Astrocyte (in vitro differentiated cells and primary cell): ENCODE measurements around the gene TARBP2. TPM values are rescaled to one million over a fixed set of nuclear protein-coding genes. Genes with fewer than 3 reads are reported as not detected.
A peak's percentile ranks its signal among the peaks of the same experiment; 100 is the strongest.

Source experiments
- DNase-seq: peaks from one replicate; pipeline ENCODE4 v3.0.0-alpha.2; 2010; ENCODE audit warnings: low read depth
- FAIRE-seq: peaks from 2 replicates; lab custom pipeline; 2011; peaks lifted over from hg19 to GRCh38; lab: Jason Lieb, UNC
- H2AFZ ChIP-seq: 2 replicates; pipeline ENCODE4 v1.6.0; 2012; ENCODE audit warnings: low read depth, low read length, inconsistent platforms
- H3K27ac ChIP-seq: 2 replicates; pipeline ENCODE4 v1.5.1; 2011; ENCODE audit warnings: low read depth, low read length, inconsistent platforms
- H3K27me3 ChIP-seq: 2 replicates; pipeline ENCODE4 v1.6.0; 2011; ENCODE audit warnings: low read length, inconsistent platforms; ENCODE audit not compliant: insufficient read depth
- H3K36me3 ChIP-seq: 2 replicates; pipeline ENCODE4 v1.5.1; 2011; ENCODE audit warnings: low read length, inconsistent platforms; ENCODE audit not compliant: insufficient read depth
- H3K4me1 ChIP-seq: 2 replicates; pipeline ENCODE4 v1.5.1; 2011; ENCODE audit warnings: low read length, inconsistent platforms; ENCODE audit not compliant: insufficient read depth
- H3K4me2 ChIP-seq: 2 replicates; pipeline ENCODE4 v1.6.0; 2012; ENCODE audit warnings: low read length, inconsistent platforms
- H3K4me3 ChIP-seq: 2 replicates; pipeline ENCODE4 v1.5.1; 2011; ENCODE audit warnings: low read depth, mild to moderate bottlenecking, low read length, inconsistent platforms; ENCODE audit not compliant: insufficient read depth
- H3K79me2 ChIP-seq: 2 replicates; pipeline ENCODE4 v1.6.0; 2012; ENCODE audit warnings: mild to moderate bottlenecking, low read length, inconsistent platforms; ENCODE audit not compliant: insufficient read depth
- H3K9ac ChIP-seq: 2 replicates; pipeline ENCODE4 v1.6.0; 2012; ENCODE audit warnings: mild to moderate bottlenecking, low read length, inconsistent platforms
- H3K9me3 ChIP-seq: 2 replicates; pipeline ENCODE4 v1.5.1; 2012; ENCODE audit warnings: low read depth, mild to moderate bottlenecking, low read length, inconsistent platforms; ENCODE audit not compliant: insufficient read depth
- H4K20me1 ChIP-seq: 2 replicates; pipeline ENCODE4 v1.6.0; 2012; ENCODE audit warnings: low read length, inconsistent platforms; ENCODE audit not compliant: insufficient read depth
- H3K27ac Mint-ChIP-seq: one replicate; pipeline ENCODE4 v1.8.0; 2021; ENCODE audit warnings: mild to moderate bottlenecking, mixed read lengths; ENCODE audit not compliant: unreplicated experiment
- H3K27me3 Mint-ChIP-seq: one replicate; pipeline ENCODE4 v1.8.0; 2021; ENCODE audit warnings: low read depth, mixed read lengths; ENCODE audit not compliant: unreplicated experiment
- H3K36me3 Mint-ChIP-seq: one replicate; pipeline ENCODE4 v1.8.0; 2021; ENCODE audit warnings: low read depth, mixed read lengths; ENCODE audit not compliant: unreplicated experiment
- H3K4me1 Mint-ChIP-seq: one replicate; pipeline ENCODE4 v1.8.0; 2021; ENCODE audit warnings: low read depth, mixed read lengths; ENCODE audit not compliant: unreplicated experiment
- H3K4me3 Mint-ChIP-seq: one replicate; pipeline ENCODE4 v1.8.0; 2021; ENCODE audit warnings: mild to moderate bottlenecking, moderate library complexity, mixed read lengths; ENCODE audit not compliant: unreplicated experiment
- H3K9me3 Mint-ChIP-seq: one replicate; pipeline ENCODE4 v1.8.0; 2021; ENCODE audit warnings: mild to moderate bottlenecking, mixed read lengths; ENCODE audit not compliant: unreplicated experiment
- CTCF ChIP-seq: IDR thresholded peaks from 2 replicates; pipeline ENCODE4 v1.5.1; 2011; ENCODE audit warnings: low read depth, mild to moderate bottlenecking, inconsistent platforms, low read length, moderate library complexity; ENCODE audit not compliant: insufficient read depth
- EZH2 ChIP-seq: IDR thresholded peaks from 2 replicates; pipeline ENCODE4 v1.6.1; 2012; ENCODE audit warnings: mild to moderate bottlenecking, low read length, inconsistent platforms; ENCODE audit not compliant: insufficient read depth
- total RNA-seq: library from RNA; stranded (reverse); gene quantifications from 2 replicates; pipeline ENCODE4 v1.2.1, GENCODE V29; 2021

TARBP2 gene
- total RNA-seq, 1 donor from 2014 or later: 51.1 TPM

GRCh38 chr12:53463802-53464560 lies 37.1 kb upstream of the TARBP2 start:
- H3K79me2 ChIP-seq: peaks cover 98% of the 10 kb centered on the region
- H3K27ac Mint-ChIP-seq: peak overlapping the region; percentile 6

GRCh38 chr12:53464685-53465418 lies 36.2 kb upstream of the TARBP2 start:
- peak overlapping the region; percentile 59 for H3K27ac Mint-ChIP-seq
- H3K9me3 Mint-ChIP-seq: no peaks in the 10 kb centered on the region
- TF ChIP-seq EZH2 (no peak), CTCF (no peak)
- peaks cover 95% of the 10 kb centered on the region for H3K36me3 ChIP-seq
- peak overlapping the region; percentile 14 for H3K9ac ChIP-seq
- H3K4me2 ChIP-seq: no peak overlapping the region
- H3K27me3 Mint-ChIP-seq: no peaks in the 10 kb centered on the region
- H3K4me1 Mint-ChIP-seq: peaks cover 52% of the 10 kb centered on the region
- H3K36me3 Mint-ChIP-seq: peaks cover 41% of the 10 kb centered on the region
- no peak for FAIRE-seq
- H3K4me1 ChIP-seq: no peaks in the 10 kb centered on the region
- H3K4me3 ChIP-seq: no peak overlapping the region
- DNase-seq: no peak
- no peaks in the 10 kb centered on the region for H3K9me3 ChIP-seq
- peaks cover 98% of the 10 kb centered on the region for H4K20me1 ChIP-seq
- H3K4me3 Mint-ChIP-seq: peak overlapping the region; percentile 40
- H3K79me2 ChIP-seq: peaks cover 97% of the 10 kb centered on the region
- no peaks in the 10 kb centered on the region for H3K27me3 ChIP-seq
- H3K27ac ChIP-seq: no peak overlapping the region
- H2AFZ ChIP-seq: no peak overlapping the region

More at GRCh38 chr12:53463802-53464560, 37.1 kb upstream of the TARBP2 start:
- no peaks in the 10 kb centered on the region for H3K4me1 ChIP-seq
- no peak overlapping the region for H3K4me3 ChIP-seq
- peaks cover 55% of the 10 kb centered on the region for H3K4me1 Mint-ChIP-seq
- no peaks in the 10 kb centered on the region for H3K27me3 ChIP-seq
- no peaks in the 10 kb centered on the region for H3K9me3 Mint-ChIP-seq
- H3K9ac ChIP-seq: no peak overlapping the region
- H4K20me1 ChIP-seq: peaks cover 100% of the 10 kb centered on the region
- DNase-seq: no peak
- peaks cover 45% of the 10 kb centered on the region for H3K36me3 Mint-ChIP-seq
- H3K9me3 ChIP-seq: no peaks in the 10 kb centered on the region
- no peak overlapping the region for H3K4me2 ChIP-seq
- no peaks in the 10 kb centered on the region for H3K27me3 Mint-ChIP-seq
- H2AFZ ChIP-seq: no peak overlapping the region
- peaks cover 95% of the 10 kb centered on the region for H3K36me3 ChIP-seq
- no peak overlapping the region for H3K27ac ChIP-seq
- TF ChIP-seq CTCF: no peak
- TF ChIP-seq EZH2: no peak
- no peak for FAIRE-seq
- H3K4me3 Mint-ChIP-seq: no peak overlapping the region
